Inflammatory macrophage (primary cell): Measurements from ENCODE around the gene SUMF2.
"Not testable (repeated sequence)": the region's sequence is repeated elsewhere in the genome, so short reads cannot be mapped to it uniquely, and the experiment has no call there.

ENCODE experiments used
- DNase-seq, 2 donors: peaks; one replicate each; pipeline ENCODE4 v3.0.0-alpha.2; 2020 to 2022

The SUMF2 gene

DNA sequence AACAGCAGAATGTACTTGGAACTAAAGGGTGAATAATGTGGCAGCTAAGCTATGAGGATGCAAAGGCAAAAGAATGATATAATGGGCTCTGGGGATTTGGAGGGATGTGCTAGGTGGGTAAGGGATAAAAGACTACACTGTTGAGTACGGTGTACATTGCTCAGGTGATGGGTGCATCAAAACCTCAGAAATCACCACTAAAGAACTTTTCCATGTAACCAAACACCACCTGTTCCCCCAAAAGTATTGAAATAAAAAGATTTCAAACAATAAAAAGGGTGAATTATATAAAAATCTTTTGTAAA, 43.8 kb downstream of the SUMF2 start:
- DNase-seq, result no peak

DNA sequence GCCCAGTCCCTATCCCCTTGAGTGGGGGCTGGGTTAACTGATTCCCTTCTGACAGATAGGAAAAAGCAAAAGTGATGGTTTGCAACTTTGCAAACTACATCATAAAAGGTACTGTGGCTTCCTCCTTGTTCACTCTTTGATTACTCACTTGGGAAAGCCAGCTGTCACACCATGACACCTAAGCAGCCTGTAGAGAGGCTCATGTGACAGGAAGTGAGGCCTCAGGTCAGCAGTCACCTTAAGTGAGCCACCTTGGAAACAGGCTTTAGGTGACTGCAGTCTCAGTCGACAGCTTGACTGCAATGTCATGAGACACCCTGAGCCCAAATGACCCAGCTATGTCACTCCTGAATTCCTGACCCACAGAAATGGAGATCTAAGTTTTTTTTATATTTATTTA, 46.5 kb downstream of the SUMF2 start:
- DNase-seq, result no peak

DNA sequence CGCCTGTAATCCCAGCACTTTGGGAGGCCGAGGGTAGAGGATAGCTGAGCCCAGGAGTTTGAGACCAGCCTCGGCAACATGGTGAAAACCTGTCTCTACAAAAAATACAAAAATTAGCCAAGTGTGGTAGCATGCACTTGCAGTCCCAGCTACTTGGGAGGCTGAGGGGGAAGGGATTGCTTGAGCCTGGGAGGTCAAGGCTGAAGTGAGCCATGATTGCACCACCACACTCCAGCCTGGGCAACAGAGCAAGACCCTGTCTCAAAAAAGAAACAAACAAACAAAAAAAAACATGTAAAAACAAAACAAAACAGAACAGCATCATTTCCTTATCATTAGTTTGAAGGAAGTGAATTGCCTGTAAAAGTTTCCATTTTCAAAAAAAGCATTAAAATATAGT, 48.2 kb downstream of the SUMF2 start:
- DNase-seq, result not testable (repeated sequence)

DNA sequence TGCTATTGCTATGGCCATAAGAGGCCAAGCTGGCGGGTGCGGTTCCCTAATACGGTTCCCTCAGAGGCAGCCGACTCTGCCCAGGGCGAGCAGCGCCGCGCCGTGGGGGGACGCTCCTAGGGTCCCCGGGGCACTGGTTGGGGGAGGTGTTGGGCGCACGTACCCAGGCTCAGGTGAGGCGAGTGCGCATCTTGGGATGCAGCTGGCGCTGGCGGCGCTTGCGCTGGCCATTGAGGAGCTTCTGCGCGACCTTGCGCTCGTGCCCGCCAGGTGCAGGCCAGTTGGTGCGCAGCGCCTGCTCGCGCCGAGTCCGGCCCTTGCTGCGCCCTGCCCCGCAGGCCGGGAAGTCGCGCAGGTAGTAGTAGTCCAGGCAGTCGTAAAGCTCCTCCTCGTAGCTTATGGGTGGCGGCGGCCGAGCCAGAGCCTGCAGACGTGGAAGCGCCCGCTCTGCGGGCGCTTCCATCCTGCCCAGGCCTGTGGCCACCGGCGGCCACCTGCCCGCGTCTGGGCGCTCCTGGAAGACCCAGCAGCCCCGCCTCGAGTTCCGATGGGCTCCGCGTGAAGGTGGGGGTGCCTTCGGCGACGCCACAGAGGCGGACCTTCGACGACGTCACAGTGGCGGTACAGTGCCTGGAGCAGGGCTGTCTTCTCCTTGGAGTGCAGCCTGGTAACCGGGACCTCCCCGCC, 51.9 kb downstream of the SUMF2 start, which contains the start of gene NUPR2:
NUPR2 (minus strand) TSS at position 566 of the 687 bp plus-strand sequence; CDS start at position 463, 103 bp downstream.
- no peak for DNase-seq

DNA sequence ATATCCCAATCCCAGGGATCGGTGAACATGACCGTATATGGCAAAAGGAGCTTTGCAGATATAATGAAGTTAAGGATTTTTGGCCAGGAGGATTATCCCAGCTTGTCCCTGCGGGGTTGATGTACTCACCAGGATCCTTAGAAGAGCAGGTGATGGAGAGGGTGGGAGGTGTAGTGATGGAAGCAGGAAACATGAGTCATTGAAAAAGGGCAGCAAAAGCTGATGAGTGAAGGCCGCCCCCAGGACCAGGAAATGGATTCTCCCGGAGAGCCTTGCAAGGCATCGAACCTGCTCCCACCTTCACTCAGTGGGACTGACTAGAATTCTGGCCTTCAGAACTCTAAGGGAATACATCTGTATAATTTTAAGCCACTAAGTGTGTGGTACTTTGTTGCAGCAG, 57.4 kb downstream of the SUMF2 start:
- DNase-seq, result no peak

DNA sequence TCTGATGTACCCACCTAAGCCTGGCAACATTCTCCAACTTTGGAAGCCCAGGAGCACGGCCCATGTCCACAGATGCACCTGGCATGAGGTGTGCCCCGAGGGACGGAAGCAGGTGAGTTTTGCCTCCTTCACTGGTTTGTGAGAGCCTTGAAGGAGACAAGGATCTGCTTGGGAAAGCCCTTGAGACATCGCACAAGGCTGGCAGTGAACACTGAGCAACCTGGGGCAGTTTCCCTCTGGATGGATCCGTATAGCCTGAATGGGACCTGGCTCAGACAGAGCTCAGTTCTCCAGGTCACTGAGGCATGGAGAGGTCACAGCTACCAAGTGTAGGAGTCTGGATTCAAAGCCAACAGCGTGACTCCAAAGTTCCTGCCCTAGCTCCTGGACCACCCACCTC, 60.9 kb downstream of the SUMF2 start:
- no peak for DNase-seq

- DNase-seq, result no peak
These were observed 61.7 kb downstream of the SUMF2 start for GRCh38 chr7:56125831-56126230.

DNA sequence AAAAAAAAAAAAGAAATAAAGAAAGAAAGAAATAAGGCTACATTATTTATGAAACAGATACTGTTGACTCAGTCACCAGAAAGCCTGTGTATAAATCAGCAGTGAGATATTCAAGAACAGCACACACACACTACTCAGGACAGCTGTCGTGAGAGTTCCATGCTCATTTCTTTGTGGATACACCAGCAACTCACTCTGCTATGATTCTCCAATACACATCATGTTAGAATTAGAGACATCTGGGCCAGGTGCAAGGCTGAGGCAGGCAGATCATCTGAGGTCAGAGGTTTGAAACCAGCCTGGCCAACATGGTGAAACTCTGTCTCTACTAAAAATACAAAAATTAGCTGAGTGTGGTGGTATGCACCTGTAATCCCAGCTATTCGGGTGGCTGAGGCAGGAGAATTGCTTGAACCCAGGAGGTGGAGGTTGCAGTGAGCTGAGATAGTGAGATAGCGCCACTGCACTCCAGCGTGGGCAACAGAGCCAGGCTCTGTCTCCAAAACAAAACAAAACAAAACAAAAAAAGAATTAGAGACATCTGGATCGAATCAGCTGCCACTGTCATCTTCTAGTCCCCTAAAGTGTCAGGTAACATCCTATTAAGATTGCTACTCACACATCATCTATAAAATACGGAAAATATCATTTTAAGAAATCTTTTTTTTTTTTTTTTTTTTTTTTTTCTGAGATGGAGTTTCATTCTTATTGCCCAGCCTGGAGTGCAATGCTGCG, 63.3 kb downstream of the SUMF2 start:
- no peak for DNase-seq
